DOHH2 (cell line): ENCODE measurements around the gene SNCAIP.

Experiments used
- EZH2phosphoT487 ChIP-seq: fragments of 200-600 bp; sonication (generic); IDR thresholded peaks from 2 replicates; pipeline ENCODE4 v1.6.1; 2017; ENCODE audit warnings: borderline replicate concordance, mild to moderate bottlenecking, antibody characterized with exemption, low read length, moderate library complexity, mixed read lengths
- TF ChIP-seq, protein P1 (sequence below): fragments of 200-600 bp; sonication (generic); IDR thresholded peaks from one replicate; pipeline ENCODE4 v1.5.1; 2014; ENCODE audit warnings: antibody characterized with exemption, mild to moderate bottlenecking, low read depth, low read length; ENCODE audit not compliant: poor library complexity, severe bottlenecking

DNA sequence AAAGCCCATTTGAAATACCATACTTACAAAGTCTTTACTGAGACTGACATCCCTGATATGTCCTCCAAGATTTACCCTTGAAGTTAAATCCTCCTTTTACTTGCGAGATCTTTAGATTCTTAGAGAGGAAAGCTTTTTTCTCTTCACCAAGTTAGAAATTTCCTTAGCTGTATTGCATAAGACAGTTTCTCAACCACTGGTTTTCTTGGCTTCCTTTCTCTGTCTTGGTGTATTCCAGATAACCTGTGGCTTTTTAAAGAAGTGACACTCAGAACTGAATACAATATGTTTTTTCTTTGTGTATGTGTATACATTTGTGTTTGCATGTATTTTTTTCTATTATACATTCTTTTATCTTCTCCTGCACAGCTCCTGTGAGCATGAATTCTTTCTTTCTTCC, 65.0 kb downstream of the SNCAIP start:
- TF ChIP-seq, protein P1, sequence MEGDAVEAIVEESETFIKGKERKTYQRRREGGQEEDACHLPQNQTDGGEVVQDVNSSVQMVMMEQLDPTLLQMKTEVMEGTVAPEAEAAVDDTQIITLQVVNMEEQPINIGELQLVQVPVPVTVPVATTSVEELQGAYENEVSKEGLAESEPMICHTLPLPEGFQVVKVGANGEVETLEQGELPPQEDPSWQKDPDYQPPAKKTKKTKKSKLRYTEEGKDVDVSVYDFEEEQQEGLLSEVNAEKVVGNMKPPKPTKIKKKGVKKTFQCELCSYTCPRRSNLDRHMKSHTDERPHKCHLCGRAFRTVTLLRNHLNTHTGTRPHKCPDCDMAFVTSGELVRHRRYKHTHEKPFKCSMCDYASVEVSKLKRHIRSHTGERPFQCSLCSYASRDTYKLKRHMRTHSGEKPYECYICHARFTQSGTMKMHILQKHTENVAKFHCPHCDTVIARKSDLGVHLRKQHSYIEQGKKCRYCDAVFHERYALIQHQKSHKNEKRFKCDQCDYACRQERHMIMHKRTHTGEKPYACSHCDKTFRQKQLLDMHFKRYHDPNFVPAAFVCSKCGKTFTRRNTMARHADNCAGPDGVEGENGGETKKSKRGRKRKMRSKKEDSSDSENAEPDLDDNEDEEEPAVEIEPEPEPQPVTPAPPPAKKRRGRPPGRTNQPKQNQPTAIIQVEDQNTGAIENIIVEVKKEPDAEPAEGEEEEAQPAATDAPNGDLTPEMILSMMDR: no peak
- no peak for TF ChIP-seq EZH2phosphoT487
